Measurements from ENCODE around the gene SYNE1.

GRCh38 chr6:152596726-152597125, 40.4 kb downstream of the SYNE1 start:
- TF ChIP-seq CTCF (IDR thresholded peaks at IDR 0.05) (no peak), POLR2AphosphoS5 (IDR thresholded peaks at IDR 0.05) (no peak), EP300 (IDR thresholded peaks at IDR 0.05) (no peak)

Data from upper lobe of left lung (tissue), 4 donors.